NK-92 treated with Interleukin-12 subunit alpha and Interleukin-12 subunit beta, amount 100 ng/mL, for 24 hours (cell line): ENCODE data around the gene GRIK3.
"Not testable (repeated sequence)": the region's sequence is repeated elsewhere in the genome, so short reads cannot be mapped to it uniquely, and the experiment has no call there.

Experiments used
- DNase-seq: peaks from one replicate; lab custom pipeline; 2025; lab: John Stamatoyannopoulos, UW

GRIK3 gene

GRCh38 chr1:36909359-36909758 is 125.0 kb downstream of the GRIK3 start:
- DNase-seq: peak; percentile 41

- DNase-seq: no peak
Observed at GRCh38 chr1:36908096-36908495, 126.2 kb downstream of the GRIK3 start.

DNA sequence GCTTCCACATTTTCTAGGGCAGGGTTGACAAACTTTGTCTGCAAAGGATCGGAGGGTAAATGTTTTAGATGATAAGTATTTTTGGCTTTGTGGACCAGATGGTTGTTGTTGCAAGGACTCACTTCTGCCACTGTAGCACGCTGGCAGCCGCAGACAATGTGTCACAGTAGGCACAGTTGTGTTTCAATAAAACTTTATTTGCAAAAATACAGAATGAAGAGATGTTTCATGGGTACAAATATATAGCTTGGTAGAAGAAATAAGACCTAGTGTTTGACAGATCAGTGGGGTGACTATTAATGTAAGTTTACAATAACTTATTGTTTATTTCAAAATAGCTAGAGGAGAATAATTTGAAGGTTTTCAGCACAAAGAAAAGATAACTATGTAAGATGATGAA is 127.8 kb downstream of the GRIK3 start:
- DNase-seq: no peak

DNA sequence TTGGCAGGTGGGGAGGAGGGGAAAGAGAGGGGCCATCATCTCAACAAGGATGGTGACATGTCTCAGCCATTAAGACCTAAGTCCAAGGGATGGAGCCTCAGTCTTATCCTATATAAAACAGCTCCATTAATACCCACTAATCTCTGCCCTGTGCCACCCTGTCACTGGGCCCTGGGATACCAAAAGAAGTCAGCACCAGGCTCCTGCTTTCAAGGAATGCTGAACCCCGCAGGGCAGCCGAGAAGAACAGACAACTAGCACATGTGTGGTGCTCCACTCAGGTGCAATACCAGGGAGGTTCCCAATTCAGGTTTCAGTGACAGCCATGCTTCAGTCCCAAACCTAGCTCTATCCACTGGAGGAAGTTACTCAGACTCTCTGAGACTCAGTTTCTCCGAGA is 128.4 kb downstream of the GRIK3 start:
- DNase-seq: no peak

GRCh38 chr1:36900128-36900527 is 134.2 kb downstream of the GRIK3 start:
- no peak for DNase-seq

GRCh38 chr1:36897813-36898212 is 136.5 kb downstream of the GRIK3 start:
- not testable (repeated sequence) for DNase-seq

DNA sequence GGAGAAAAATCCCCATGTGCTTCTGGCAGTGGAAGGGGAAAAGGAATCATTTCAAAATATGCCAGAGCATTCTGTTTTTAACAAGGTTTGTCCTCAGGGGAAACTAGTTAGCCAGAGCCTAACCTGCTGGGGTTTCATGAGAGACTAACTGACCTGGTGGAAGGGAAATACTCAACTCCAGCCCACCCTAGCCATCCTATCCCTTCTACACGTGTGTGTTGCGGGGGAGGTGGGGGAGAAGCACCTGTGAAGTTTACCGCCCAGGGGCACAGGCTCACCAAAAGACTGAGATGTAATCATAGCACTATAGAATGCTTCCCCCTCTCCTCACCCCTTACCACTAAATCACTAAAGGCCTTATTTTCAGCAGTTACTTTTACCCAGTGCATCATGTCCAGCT is 139.5 kb downstream of the GRIK3 start:
- DNase-seq: no peak

DNA sequence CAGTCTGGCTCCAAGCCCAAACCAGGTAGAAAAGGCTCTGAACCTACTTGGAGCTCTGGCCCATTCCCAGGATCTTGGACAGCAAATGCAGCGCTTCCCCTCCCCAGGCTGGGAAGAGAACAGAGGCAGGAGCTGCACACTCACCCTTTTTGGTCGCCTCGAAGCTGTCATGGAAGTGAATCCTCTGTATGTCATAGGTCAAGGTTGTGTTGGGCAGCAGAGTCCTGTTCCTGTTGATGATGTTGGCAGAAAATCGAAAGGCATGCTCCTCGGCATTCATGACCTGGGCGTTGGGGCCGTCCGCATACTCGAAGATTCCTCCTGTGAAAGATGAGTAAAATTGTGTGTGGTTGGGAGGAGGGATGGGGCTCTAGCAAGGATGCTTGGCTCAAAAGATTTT is 143.5 kb downstream of the GRIK3 start:
- DNase-seq: no peak

- DNase-seq: no peak
Observed at GRCh38 chr1:36889478-36890226, 144.7 kb downstream of the GRIK3 start.

GRCh38 chr1:36888811-36889477 is 145.4 kb downstream of the GRIK3 start:
- no peak for DNase-seq

DNA sequence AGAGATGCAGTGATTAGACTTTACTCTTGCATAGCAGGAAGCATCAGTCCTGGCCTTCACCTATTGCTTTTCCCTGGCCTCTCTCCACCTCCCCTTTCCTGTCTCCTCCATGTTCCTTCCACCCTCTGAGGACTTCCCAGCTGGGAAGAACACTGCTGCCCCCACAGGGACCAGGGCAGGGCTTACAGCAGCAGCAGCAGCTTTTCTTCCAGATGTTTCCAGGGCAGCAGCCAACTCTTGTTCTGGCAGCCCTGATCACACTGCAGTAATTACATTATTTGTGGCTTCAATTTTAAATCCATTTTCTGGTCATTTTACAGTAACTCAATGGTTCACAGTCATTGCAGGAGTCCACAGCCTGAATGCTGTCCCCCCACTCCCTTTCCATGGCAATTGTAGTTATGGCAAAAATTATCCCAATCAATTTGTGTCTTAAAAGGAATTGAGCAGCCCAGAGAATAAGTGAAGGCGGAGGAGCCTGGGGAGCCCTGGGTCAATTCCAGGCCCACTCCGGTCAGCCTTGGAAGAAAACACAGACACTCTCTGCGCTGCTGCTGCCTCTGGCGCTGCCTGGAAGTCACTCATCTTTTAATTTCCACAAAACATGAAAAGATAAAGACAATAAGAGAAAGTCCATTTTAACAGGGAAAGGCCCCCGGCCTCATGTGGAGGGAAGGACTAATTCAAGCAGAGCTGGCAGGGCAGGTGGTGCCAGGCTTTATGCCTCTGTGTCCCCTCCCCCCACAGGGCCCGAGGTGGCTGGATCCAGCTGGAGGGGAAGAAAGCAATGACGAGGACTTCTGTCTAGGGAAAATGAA is 148.6 kb downstream of the GRIK3 start:
- DNase-seq: no peak

- no peak for DNase-seq
Observed at GRCh38 chr1:36884801-36885200, 149.5 kb downstream of the GRIK3 start.

GRCh38 chr1:36884029-36884701 is 150.2 kb downstream of the GRIK3 start:
- peak; percentile 10 for DNase-seq

- DNase-seq: no peak
Observed at GRCh38 chr1:36883315-36883949, 150.9 kb downstream of the GRIK3 start.

- no peak for DNase-seq
Observed at GRCh38 chr1:36882536-36883285, 151.6 kb downstream of the GRIK3 start.

GRCh38 chr1:36881541-36881940 is 152.8 kb downstream of the GRIK3 start:
- no peak for DNase-seq

GRCh38 chr1:36881068-36881405 is 153.3 kb downstream of the GRIK3 start:
- DNase-seq: no peak

DNA sequence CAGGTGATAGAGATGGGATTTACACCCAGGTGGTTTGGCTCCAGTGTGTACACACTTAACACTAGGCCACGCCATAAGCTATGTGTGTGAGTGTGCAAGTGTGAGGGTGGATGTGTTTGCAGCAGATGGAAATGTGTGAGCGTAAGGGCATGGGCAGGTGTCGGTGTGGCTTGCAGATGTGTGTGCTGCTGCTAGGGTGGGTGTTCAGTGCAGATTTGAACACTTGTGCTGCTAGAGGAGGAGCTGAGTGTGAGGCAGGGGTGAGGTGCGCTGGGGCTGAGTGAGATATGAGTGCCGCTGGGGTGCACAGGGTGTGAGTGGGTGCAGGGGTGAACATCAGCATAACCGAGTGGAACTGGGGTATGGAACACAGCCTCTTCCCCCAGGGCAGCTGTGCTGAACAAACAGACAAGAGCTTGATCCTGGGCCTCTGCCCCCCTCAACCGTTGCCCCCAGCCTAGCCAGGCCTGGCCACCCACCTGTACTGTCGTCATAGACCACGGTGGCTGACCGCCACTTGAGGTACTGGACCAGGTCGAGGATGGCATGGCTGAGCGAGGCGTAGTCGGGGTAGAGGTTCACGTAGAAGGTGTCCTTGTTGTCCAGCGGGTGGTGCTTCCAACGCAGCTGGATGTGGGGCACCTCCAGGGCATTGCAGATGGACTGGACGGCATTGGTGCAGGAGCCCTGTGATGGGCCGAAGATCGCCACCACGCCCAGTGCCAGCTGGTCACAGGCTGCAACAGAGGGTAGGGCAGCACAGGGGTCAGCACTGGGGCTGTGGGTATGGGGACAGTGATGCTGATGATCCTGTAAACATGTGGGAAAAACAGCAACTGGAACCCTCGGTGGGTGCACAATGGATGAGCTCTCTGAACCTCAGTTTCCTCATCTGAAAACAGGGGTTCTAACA is 153.9 kb downstream of the GRIK3 start:
- DNase-seq: no peak

DNA sequence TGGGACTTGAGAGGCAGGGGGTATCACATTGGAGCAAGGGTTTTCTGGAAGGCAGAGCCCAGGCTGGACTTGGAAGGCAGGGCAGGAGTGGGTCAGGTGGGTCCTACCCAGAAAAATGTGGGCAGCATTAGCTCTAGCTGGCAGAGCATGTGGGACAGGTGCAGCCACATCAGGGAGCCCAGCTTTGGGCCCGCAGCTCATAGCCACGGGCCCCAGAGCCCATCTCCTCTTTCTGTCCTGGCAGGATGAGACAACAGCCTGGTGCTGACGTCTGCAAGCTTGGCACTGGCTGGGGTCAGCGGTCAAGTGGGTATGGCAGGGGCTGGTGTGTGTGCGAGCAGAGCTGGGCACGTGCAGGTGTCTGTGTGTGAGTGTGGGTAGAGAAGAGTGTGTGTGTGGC is 154.7 kb downstream of the GRIK3 start:
- no peak for DNase-seq

- no peak for DNase-seq
Observed at GRCh38 chr1:36876990-36877389, 157.3 kb downstream of the GRIK3 start.
